Left renal pelvis (tissue), 4 donors: ENCODE measurements around the gene LRPAP1. TPM values are rescaled to one million over a fixed set of nuclear protein-coding genes. Genes with fewer than 3 reads are reported as not detected.
A peak's percentile ranks its signal among the peaks of the same experiment; 100 is the strongest.

ENCODE experiments used
- DNase-seq, 4 donors: peaks; one replicate each; pipeline ENCODE4 v3.0.0-alpha.2; 2013; ENCODE audit warnings: low read depth in 4 of 4, low spot score in 3 of 4
- polyA plus RNA-seq, 4 donors: library from polyadenylated mRNA; unstranded; fragments of 120-200 nt; gene quantifications; one replicate each; pipeline ENCODE4 v1.2.1, GENCODE V29; 2013; ENCODE audit not compliant: insufficient read length in 4 of 4

Gene LRPAP1
- polyA plus RNA-seq, 4 donors = 113 to 264 (median 178) TPM

DNA sequence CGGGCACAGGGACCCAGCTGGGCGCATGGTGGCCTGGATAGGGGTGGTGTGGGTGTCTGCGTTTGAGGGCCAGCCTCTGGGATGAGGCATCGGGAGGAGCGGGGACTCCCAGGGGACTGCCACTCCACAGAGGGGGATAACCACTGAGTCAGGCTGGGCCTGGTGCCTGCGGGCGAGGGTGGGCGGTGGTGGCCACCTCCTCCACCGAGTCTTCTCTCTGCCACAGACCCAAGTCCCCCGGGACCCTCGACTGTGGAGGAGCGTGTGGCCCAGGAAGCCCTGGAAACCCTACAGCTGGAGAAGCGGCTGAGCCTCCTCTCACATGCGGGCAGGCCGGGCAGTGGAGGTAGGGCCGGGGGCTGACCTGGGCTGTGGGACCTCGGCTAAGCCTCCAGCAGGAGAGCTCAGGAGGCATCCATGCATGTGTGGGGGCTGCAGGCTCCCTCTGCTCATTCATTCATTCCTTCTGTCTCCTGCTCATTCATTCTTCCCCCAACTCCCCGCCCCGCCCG, 42.7 kb downstream of the LRPAP1 start:
- no peak for DNase-seq

DNA sequence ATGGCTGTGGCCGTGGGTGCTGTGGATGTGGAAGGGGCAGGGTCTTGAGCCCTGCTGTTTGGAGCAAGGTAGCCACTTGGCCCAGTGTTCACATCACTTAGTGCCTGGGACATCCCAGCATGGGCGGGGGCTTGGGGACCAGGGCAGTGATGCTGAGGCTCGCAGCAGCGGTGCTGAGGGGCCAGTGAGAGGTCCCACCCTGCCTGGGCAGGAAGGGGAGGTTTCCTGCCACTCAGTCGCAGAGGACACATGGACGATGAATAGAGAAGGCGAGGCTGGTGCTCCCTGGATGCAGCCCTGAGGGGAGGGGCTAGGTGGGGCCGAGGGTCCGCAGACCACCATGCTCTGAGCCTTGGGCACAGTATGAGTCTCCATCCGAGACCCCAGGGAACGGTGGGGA, 43.4 kb downstream of the LRPAP1 start:
- no peak for DNase-seq

DNA sequence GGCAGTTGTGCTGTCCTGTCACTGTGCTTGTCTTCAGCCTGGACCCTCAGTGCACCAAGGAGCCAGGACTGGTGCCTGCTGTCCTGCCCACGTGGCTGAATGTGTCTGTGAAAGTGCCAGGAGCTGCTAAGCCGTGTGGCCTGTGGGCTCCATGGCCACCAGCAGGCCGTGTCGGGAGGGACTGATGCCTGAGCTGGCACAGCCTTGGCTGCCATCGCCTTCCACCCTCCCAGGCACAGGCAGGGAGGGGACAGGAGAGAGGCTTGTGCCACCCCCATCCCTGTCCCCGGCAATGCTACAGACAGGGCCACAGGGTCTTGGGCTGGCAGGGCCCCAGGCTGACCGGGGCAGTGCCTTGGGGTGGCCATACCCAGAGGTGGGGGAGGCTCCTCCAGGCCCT, 44.4 kb downstream of the LRPAP1 start:
- DNase-seq = no peak

DNA sequence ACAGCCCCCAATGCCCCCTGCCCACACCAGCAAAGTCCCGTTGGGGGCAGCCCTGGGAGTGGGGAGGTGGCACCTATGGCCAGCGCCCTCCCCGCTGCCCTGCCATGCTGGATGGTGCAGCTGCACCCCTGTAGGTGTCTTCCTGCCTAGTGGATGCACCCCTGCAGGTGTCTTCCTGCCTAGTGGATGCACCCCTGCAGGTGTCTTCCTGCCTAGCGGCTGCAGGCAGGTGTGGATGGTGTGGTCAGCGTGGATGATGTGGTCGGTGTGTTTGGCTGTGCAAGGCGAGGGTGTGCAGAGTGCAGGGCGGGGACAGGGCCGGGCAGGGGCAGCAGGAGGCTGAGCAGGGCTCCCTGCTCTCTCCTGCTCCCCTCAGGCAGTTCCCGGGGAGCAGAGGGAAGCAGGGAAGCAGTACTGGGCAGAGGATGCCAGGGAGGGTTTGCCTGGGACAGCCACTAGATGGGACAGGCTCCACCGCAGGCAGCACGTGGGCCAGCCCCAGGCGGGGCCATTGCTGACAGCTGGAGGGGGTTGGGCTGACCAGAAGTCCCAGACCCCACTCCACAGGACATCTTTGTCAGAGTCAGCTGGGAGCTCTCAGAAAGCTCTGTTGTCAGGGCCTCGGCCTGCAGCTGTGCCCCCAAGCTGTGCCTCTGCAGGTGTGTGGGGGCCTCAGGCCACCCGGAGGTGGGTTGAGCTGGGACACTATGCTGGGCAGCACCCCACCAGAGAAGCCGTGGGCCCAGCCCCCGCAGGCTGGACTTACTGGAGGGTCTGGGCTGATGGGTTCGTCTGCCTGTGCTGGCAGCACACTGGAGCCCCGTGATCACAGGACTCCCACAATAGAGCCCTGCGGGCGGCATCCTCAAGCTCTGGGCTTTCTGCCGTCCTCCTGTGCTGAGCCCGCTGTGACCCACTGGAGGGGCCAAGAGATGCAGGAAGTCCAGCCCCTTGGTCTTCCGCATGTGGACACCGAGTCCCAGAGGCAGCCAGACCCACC, 45.4 kb downstream of the LRPAP1 start:
- DNase-seq = no peak

DNA sequence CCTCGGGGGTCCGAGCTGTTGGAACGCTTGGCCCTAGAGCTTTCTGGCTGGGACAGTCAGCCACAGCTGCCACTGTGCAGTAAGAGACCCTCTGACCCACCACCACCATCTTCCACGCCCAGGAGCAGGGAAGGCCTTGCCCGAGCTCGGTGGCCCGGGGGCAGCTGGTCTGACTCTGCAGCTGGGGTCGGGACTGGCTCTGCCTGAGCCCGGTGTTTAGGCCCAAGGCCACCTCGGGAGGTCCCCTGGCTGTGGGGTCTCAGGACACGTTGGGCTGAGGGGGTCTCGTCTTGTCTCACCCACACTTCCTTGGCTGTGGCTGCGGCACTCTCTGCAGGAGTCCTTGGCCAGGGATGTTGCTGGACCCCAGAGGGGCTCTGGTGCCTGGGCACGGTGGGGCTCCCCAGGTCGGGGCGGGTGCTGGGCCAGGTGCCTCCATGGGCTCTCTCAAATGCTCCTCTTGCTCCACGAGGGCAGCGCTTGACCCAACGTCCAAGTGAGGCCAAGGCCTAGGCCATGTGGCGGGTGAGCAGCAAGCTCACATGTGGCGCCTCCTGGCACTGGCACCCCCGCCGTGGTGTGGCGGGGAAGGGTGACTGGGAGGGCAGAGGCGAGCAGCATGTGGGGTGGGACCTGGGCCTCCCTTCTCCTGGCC, 46.2 kb downstream of the LRPAP1 start:
- no peak for DNase-seq

DNA sequence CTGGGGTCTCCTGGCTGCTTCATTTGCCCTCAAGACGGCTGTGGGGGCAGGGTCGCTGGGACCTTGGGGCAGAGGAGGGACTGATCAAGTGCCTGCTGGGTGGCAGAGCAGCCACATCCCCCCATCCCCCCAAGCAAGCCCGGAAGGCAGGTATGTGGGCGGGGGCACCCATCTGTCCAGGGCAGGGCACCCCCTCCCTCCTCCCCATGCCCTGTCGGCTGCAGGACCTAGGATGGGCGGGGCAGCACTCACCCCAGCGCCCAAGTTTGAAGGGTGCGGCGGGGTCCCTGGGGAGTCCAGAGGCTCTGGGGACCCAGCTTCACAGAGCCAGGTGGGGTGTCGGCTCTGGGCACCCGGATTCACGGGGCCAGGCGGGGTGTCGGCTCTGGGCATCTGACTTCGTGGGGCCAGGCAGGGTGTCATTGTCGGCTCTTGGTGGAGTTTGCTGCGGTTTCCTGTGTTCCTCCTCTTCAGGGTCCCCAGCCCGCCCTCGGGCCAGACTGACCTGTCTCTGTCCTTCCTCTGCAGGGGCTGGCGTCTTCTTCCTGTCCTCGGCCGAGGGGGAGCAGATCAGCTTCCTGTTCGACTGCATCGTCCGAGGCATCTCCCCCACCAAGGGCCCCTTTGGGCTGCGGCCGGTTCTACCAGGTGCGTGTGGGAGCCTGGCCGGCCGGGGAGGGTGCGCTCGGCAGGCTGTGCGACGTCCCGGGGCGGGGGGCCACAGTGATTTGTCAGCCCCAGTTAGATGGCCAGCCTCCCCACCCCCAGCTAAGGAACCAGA, 47.0 kb downstream of the LRPAP1 start:
- DNase-seq = no peak

DNA sequence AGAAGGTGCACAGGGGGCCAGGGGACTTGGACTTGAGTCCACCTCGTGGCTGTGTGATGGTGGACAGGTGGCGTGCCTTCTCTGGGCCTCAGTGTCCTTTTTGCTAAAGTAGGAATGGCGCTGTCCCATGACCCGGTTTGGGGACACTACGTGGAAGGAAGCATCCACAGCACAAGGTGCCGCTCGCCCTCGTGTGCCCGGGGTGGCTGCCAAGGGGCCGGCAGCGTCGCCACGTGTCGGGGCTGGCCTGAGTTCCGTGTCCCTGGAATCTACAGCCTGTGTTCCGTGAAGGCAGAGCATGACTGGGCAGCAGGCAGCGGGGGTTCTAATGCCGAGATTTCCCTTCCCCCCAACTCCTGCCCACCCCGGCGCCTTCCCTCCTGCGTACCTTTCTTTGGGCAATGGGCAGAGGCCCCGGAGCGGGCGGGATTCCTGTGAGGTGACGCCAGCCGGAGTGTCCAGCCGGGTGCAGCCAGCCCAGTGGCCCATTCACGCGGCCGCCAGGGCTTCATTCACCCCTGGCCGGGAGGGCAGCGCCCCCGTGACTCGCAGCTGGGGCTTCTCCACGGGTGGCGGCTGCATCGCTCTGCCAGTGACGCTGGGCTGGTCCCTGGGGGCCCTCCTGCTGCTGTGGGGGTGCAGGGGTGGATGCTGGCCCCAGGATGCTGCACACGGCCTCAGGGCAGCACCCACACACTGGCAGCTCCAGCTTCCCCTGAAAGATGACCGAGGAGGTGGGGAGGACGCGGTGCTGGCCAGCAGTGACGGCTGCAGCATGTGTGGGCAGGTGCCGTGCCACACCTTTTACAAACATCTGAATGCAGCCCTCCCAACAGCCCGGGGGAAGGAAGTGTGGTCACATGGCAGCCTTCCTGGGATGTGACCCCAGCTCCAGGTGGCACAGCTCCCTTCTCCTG, 47.9 kb downstream of the LRPAP1 start:
- DNase-seq = no peak

DNA sequence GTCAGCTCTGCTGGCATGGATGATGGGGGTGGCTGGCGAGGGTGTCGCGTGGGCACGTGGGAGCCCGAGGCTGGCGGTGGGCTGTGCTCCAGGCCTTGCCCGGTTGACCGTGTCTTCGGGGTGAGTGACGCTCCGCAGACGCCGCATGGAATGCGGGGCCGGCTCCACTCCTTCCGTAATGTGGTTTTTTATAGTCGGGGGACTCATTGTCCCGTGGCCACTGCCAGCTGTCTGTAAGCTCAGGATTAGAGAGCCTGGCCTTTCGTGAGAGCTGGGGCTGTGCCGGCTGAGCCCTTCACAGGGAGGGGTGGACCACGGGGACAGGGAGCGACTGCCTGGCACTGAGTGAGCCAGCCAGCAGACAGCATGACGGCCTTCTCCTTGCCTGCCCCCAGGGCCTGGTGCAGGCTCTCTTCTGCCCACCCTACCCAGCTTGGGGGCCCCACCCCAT, 48.7 kb downstream of the LRPAP1 start:
- no peak for DNase-seq

DNA sequence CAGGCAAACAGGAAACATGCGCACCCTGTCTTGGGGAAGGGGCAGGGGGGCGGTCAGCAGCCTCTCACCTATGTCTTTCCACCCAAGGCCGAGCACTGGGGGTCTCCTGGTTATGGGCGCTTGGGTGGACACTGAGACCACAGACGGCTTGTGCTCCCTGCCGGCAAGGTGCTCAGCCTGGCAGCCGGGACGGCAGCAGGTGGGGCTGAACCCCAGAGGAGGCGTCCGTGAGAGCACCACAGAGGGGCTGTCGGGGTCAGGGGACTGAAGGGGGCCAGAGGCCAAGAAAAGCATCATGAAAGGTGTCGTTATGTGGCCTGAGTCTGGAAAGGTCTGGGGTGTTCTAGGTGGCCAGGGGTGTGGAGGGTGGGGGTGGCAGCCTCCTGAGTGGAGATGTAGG, 49.5 kb downstream of the LRPAP1 start:
- no peak for DNase-seq

DNA sequence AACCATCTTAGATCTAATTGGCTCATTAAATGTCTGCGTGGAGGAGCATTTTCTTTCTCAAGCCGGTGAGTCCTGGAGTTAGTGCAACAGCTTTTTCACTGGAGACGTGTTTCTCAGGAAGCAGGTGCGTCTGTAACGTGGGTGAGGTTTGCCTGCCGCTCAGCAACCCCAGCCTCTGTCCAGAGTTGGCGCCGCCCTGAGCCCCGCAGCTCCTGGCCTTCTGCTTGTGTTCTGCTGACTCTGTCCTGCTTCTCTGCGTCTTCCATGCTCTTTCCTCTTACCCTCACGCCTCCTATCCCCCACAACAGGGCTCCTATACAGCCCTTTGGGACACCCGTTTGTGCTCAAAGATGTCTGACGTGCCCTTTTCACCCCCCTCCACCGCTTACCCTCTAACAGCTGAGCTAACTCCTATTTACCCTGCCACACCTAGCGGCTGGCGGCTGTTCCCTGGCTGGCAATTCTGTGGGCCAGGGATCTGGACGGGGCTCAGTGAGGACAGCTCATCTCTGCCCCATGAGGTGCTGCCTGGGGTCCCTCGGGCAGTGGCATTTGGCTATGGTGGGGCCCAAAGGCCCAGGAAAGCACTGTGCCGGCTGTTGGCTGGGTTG, 50.3 kb downstream of the LRPAP1 start:
- no peak for DNase-seq

DNA sequence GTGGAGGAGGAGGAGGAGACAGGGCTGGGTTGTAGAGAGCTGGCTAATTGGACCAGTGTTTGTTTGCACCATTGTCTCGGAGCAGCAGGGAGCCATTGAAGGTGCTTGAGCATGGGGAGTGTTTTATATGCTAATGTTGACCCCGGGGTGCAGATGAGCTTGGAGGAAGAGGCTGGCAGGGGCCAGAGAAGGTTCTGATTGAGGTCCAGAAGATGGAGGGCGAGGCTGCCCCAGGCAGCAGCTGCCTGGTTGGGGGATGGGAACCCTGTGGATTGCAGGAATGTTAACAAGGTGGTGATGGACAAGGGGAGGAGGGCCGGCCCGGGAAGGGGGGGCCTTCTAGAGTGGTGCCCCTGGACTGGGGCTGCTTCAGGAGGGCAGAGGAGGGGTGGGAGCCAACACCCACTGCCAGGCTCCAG, 51.1 kb downstream of the LRPAP1 start:
- no peak for DNase-seq

DNA sequence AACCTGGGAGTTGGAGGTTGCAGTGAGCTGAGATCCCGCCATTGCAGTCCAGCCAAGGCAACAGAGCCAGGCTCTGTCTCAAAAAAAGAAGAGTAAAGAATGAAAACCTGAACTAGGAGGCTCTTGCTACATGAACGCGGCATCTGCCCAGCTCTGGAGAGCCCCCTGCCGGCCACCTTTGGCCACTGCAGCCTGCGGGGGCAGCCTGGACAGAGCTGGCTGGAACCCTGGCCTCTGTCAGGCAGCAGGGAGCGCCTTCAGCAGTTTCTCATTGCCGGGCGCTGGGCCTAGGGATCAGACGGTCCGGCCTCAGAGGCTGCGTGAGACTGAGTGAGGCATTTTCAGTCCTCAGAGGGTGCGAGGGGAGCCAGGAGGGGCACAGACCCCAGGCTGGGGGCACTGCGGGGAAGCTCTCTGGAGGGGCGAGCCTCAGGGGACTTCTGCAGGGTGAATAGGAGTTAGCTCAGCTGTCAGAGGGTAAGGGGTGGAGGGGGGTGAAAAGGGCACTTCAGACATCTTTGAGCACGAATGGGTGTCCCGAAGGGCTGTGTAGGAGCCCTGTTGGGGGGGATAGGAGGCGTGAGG, 51.6 kb downstream of the LRPAP1 start:
- DNase-seq = peak in 2 of 4 donors; percentile 66 to 67

DNA sequence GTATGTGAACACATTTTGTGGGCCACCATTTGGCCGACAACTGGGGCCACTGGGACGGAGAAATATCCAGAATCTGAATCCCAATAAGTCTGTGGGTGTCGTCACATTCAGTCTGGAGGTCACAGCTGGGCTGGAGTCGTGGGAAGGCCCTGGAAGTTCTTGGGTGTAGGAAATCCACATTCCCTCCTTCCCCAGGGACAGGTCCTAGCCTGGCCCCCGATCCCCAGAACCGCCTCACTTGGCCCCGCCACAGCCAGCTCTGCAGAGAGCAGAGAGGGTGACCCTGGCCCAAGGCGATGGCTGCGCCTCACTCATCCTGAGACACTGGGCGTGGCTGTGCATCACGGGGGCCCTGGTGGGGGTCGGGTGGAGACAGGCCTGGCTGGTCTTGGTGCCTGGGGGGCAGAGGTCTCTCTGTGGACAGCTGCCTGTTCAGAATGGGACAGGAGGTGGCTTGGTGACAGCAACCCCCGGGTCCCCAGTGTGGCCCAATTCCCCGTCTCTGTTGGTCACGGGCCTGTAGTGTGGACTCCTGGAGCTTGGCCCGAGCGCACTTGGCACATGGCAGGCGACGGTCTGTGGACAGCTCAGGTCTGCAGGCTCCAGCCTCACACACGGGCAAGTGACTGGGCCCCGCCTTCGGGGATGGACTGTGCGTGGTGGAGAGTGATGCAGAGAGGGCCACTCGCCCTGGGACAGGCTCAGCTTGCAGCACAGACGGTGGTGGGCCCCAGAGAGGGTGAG, 52.7 kb downstream of the LRPAP1 start:
- no peak for DNase-seq

DNA sequence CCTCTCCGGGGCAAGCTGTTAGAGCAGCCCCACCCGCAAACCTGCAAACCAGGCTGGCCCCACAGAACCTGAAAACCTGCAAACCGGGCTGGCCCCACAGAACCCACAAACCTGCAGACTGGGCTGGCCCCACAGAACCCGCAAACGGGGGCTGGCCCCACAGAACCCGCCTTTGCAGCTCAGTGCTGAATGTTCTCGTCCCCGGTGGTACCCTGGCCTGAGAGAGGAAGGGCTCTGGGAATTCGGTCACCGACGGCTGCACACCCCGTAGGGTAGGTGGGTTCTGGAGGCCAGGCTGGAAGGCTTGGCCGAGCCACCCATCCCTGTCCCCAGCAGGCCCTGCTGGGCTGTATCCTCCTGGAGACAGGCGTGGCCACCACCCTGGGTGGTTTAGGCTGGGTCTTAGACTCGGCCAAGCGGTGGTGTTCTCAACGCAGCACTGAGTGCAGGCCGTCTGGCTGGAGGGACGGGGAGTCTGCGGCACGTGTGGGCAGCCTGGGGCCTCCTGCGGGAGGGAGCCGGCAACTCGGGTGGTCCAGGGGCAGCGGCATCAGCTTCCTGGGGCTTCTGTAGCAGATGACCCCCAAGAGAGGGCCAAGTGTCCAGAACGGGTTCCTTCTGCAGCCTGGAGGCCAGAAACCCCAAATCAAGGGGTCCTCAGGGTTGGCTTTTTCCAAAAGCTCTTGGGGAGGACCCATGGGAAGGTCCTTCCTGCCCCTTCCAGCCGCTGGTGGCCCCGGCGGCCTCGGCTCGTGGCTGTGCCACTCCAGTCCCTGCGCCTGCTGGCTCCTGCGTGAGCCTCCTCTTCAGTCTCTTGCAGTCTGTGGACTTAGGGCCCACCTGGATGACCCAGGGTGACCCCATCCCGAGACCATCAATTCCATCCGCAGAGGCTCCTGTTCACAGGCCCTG, 53.5 kb downstream of the LRPAP1 start:
- DNase-seq = no peak

DNA sequence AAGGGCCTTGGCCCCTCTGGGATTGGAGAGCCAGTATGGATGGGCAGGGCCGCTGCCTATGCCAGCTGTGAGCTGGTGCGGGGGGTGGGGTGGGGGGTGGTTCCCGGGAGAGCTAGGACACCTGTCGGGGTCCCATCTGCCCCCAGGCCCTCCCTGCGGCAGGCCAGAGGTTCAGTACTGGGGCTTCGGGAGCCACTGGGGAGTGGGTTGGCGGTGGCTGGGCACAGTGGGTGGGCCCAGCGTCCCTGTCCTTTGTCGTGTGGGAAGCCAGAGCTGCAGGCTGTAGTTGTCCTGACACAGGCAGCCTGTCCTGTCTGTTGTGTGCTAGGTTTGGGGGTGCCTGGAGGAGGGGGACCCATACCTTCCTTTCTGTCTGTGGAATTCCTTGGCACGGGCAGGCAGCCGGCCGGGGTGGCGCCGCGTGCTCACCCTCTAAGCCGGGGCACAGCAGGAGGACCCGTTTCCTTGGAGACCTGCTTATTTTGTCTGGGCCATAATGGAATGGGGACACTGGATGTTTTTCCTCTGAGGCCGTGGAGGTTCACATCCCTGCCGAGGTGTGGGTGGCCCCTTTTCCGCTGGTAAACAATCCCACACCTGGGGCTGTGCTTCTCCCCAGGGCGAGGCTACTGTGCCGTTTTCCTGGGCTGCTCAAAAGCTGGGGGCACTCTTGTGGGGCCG, 54.3 kb downstream of the LRPAP1 start:
- no peak for DNase-seq

DNA sequence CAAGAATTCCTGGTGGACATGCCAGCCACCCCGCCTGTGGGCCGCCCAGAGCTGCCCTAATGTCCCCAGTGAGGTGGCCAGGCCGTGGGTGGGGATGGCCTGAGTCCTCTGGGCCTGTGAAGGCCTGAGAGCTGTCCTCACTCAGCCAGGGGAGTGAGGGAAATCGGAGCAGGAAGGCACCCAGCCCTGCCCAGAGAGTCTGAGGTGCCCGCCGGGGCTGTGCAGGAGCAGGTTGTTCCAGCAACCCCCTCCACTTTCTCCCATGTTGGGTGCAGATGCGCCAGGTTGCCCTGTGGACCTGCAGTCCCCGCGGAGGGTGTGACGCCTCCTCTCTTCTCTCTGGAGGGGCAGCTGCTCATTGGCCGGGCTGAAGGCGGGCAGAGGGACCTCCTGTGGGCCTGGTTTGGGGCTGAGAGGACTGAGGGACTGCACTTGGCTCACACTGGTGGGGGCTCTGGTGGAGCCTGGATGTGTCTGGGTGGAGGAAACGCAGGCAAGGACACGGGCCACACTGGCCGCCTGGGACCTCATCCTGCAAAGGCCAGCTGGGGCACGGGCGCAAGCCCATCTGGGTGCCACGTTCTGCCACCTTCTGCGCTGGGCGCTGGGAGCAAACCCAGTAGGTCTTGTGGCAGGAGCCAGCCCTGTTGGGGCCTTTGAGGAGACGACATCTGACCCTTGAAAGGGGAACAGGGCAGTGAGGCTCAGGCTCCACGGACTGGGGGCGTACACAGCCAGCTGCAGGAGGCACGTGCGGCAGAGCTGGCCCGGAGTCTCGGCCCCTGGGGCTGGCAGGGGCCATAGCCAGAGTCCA, 55.1 kb downstream of the LRPAP1 start:
- DNase-seq = no peak
